Activated CD8-positive, alpha-beta memory T cell treated with anti-CD3 and anti-CD28 coated beads, Interleukin-2, amount 50 U/mL, for 4 hours (primary cell): ENCODE results near the gene BRAT1.
"Not testable (repeated sequence)": the region's sequence is repeated elsewhere in the genome, so short reads cannot be mapped to it uniquely, and the experiment has no call there.

Experiments used
- DNase-seq: peaks from one replicate; pipeline ENCODE4 v3.0.0-alpha.2; 2020

BRAT1 gene

GRCh38 chr7:2583798-2584580, 28.7 kb upstream of the BRAT1 start:
- no peak for DNase-seq

DNA sequence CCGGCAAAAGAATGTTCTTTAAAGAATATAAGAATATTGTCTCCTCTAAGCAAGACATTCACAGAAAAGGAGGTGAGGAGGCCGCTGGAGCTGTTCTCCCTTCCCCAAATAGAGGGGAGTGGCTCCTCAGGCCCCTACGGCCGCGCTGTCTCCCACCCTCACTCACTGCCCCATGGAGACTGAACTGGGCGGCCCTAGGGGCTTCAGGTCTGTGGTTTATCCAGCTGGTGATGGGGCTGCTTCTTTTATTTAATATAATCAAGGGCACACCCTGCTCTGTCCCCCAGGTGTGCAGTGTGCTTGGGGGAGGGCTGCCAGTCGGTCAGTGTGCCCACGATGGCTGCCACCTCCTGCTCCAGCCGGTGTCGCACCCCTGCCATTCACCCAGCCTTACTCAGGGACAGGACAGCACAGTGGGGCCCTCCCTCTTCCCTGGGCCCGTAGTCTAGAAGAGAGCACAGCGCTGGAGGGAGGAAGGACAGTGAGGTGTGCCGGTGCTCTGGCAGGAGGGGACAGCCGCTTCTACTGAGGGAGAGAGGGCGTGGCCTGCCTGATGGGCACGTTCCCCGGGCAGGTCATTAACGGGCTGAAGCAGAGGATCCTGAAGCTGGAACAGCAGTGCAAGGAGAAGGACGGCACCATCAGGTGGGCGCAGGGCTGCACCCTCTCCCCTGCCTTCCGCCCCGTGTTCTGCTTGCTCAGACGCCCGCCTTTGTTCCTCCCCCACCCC, 26.8 kb upstream of the BRAT1 start:
- DNase-seq = no peak

DNA sequence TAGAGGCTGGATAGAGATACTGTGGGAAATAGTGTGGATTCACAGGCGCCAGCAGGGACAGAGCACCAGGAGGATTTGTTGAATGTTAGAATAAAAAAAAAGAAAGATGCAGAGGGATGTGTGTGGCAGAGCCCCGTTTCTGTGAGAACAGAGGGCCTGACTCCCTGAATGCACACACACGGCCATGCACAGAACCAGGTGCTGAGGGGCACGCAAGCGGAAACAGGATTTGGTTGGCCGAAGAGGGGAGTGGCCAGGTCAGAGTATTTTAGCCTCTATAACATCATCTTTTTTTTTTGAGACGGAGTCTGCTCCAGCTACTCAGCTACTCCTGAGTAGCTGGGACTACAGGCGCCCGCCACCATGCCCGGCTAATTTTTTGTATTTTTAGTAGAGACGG, 25.3 kb upstream of the BRAT1 start:
- no peak for DNase-seq

DNA sequence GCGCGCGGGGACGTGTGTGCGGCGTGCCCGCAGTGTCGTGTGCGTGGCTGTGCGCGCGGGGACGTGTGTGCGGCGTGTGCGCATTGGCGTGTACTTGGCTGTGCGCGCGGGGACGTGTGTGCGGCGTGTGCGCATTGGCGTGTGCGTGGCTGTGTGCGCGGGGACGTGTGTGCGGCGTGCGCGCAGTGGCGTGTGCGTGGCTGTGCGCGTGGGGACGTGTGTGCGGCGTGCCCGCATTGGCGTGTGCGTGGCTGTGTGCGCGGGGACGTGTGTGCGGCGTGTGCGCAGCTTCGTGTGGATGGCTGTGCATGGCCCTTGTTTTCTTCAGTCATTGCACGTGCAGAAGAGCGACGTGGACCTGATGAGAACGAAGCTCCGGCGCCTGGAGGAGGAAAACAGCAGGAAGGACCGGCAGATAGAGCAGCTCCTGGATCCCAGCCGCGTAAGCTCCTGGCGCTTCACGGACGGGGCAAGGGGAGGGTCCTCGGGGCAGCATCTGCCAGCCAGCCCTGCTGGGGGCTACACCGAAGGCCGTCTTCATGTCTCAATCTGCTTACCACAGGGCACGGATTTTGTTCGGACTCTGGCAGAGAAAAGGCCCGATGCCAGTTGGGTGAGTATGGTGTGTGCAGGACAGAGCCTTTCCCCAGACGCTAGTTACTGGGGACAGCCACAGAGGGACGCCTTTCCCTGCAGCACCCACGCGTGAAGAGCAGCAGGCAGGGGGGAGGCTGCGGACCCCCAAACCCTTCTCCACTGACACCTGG, 22.8 kb upstream of the BRAT1 start:
- no peak for DNase-seq

DNA sequence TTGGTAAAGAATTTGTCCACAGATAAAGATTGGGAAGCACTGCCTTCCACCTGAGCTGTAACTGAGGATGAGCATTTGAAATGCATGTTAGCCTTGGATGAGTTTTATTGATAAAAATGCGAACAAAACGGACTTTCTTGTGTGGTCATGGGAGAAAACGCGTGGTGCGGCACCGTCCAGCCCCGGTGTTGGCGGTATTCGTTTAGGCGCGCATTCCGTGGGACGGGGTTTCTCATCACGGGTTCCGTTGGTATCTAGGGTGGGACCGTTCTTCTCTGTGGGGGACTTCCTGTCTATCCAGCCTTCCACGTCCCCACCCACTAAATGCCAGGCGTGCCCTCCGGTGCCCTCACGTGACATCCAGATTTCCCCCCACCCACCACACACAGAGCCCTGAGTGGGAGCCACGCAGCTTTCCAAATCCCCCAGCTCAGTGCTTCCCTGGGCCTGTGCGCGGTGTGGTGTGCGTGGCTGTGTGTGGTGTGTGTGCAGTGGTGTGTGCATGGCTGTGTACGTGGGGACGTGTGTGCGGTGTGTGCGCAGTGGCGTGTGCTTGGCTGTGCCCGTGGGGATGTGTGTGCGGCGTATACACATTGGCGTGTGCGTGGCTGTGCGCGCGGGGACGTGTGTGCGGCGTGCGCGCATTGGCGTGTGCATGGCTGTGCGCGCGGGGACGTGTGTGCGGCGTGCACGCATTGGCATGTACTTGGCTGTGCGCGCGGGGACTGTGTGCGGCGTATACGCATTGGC, 21.6 kb upstream of the BRAT1 start:
- no peak for DNase-seq

DNA sequence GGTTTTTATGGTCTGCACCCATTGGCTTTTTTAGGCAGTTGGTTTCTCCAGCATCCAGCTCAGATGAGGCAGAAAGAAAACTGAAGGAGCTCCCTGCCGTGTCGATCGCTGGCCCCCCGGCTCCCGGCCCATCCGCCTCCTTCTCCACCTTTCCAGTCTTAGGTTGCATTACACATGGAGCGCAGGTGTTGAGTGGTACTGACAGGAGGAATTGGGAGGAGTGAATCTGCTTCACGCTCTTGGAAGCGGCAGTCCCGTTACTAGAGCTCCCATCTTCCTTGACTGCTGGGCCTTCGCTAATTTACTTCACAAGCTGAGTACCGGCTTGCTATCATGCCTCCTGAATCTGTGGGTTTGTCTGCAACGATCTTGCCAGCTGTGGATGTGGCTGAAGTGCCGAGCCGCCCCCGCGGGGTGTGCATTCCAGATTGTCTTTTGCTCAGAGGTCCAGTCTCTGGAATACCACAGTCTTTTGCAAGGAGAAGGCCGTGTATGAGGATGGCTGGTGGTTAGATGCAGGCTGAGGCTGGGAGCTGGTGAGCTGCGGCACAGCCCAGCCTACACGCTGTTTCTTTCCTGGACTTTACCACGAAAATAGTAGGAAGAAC, 20.5 kb upstream of the BRAT1 start:
- no peak for DNase-seq

DNA sequence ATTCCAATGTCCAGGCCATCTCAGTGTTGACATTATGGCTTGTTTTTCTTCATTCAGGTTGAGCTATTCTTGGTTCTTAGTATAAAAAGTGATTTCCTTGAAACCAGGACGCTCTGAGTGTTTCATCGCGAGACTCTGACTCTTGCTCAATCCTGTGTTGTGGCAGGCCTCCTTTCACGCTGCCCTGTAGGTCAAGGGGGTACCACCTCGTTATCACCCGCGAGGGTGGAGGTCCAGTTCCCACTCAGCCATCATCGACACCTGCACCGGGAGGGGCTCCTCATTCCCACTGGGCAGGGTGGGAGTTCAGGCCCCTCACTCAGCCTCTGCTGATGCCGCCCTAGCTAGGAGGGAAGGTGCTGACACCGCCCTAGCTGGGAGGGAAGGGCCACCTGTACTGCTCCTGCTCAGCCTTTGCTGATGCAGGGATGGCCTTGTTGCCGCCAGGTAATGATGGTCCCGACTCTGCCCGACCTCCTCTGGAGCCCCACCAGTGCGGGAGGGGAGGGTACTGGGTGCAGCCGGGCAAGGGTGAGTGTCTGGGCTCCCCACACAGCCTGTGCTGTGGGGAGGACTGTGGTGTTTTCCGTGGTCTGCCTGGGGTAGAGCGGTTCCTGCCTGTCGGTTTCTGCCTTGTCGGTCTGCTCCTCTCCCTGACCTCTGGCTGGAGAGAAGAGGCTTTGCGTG, 19.9 kb upstream of the BRAT1 start:
- DNase-seq = no peak

- no peak for DNase-seq
Measured at GRCh38 chr7:2573761-2574160, 18.4 kb upstream of the BRAT1 start.

DNA sequence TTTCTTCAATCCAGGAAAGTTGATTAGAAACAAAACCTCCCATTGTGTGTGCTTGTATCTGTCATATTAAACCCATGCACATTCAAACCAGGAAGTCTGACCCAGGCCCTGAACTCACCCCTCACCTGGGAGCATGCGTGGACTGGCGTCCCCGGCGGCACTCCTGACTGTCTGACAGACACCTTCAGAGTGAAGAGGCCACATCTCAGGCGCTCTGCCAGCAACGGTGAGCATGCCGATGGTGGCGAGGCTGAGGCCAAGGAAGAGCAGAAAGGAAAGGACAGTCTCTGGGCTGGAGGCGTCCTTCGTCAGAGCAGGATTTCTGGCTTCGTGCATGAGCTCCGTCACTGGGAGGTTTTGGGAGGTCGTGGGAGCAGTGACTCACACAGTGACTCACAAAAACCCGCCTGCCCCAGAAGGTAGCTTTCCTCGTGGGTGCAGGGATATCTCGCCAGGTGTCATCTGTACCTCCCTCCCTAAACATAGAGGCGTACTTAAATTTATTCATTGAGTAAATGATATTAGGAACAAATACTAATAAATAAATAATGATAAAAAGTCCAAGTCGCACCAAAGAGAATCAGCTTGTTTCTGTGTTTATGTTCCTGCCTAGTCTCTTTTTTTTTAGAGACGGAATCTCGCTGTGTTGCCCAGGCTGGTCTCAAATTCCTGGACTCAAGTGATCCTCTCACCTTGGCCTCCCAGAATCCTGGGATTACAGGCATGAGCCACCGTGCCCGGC, 16.9 kb upstream of the BRAT1 start:
- DNase-seq = peak; percentile 30

- DNase-seq = no peak
Measured at GRCh38 chr7:2571409-2571808, 16.1 kb upstream of the BRAT1 start.

- DNase-seq = no peak
Measured at GRCh38 chr7:2570021-2570420, 14.7 kb upstream of the BRAT1 start.

GRCh38 chr7:2569421-2569820, 14.1 kb upstream of the BRAT1 start:
- DNase-seq = no peak

DNA sequence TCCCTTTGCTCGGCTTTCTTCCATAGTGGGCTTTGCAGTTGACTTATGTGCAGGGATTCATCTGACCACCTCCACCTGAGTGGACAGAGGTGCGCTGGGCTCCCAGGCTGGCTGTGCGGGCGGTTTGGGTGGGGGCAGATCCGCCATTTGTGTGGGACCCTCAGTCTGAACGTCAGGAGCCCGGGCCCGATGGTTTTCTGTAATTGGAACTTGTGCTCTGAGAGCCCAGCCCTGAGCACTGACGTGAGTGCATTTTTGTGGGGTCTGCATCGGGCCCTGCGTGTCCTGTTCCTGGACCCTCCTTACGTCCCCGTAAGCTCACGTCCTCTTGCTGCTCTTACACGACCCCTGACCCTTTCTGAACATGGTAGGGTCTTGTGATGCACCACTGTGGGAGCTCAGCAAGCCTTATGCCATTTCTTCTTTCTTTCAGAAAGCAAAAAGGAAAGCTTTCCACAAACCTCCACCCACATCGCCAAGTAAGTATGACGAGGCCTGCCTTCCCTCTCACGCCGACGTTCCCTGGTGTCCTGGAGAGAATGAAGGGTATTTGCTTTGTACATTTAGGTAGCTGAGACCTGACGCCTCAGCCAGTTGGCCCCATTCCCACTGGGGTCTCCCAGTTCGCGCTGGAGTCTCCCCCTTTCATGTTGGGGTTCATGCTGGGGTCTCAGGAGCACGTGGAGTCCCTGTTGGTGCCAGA, 13.3 kb upstream of the BRAT1 start:
- DNase-seq = no peak

- DNase-seq = no peak
Measured at GRCh38 chr7:2567679-2568278, 12.5 kb upstream of the BRAT1 start.

- no peak for DNase-seq
Measured at GRCh38 chr7:2566890-2567678, 11.8 kb upstream of the BRAT1 start.

DNA sequence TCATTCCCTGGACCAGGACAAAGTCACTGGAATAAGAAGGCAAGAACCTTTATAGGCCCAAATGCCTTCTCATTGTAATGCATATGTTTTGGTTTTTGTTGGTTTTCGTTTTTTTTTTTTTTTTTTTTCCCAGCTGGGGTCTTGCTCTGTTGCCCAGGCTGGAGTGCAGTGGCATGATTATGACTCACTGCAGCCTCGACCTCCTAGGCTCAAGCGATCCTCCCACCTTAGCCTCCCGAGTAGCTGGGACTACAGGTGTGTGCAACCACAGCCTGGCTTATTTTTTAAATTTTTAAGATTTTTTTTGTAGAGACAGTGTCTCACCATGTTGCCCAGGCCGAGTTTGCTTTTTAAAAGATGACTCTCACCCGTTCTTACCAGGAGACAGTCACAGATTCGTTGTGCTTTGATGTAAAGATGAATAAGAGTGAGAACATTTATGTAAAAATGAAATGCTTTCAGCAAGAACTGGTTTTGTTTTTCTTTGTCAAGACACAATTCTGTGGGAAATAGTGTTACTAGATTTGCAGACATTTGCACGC, 11.1 kb upstream of the BRAT1 start:
- no peak for DNase-seq

- no peak for DNase-seq
Measured at GRCh38 chr7:2564970-2565540, 9.7 kb upstream of the BRAT1 start.

DNA sequence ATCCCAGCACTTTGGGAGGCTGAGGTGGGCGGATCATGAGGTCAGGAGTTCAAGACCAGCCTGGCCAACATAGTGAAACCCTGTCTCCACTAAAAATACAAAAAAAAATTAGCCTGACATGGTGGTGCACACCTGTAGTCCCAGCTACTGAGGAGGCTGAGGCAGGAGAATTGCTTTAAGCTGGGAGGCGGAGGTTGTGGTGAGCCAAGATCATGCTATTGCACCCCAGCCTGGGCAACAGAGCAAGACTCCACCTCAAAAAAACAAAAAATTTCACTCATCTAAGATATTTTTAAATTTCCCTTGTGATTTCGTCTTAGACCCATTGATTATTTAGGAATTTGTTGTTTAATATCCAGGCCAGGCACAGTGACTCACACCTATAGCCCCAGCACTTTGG, 8.6 kb upstream of the BRAT1 start:
- not testable (repeated sequence) for DNase-seq
